ENCODE data around the gene KRTAP5-1. TPM values are rescaled to one million over a fixed set of nuclear protein-coding genes. Genes with fewer than 3 reads are reported as not detected.

KRTAP5-1 gene
- polyA plus RNA-seq, 1 of the 3 experiments (the other 2 are of a cell fraction) = not detected

GRCh38 chr11:1562469-1563148 lies 22.5 kb downstream of the KRTAP5-1 start (continued):
- TF ChIP-seq ZBTB33 (IDR thresholded peaks at IDR 0.05; ENCODE audit: borderline replicate concordance, low read depth) = no peak

- no peak overlapping the region for H2AFZ ChIP-seq (ENCODE audit: low read depth)
- ChIA-PET CTCF (interaction anchor here (1.0 to 5.3 kb wide), 2 partner anchors 13 to 15 kb away, joined by 4 to 52 read pairs; no protein-coding TSS in a partner anchor), POLR2A (no interaction called here)
- TF ChIP-seq TCF12 (IDR thresholded peaks at IDR 0.05) (no peak), REST (IDR thresholded peaks at IDR 0.05; ENCODE audit: low read depth, low read length) (no peak), IRF3 (IDR thresholded peaks at IDR 0.05; ENCODE audit: low read depth, low read length) (no peak)
- H3K79me2 ChIP-seq (ENCODE audit: insufficient read depth) = no peaks in the 10 kb centered on the region
- no peak overlapping the region for H3K4me2 ChIP-seq
- H3K4me3 ChIP-seq (ENCODE audit: low read depth in 2 of 2, low read length in 1 of 2) = no peak overlapping the region
- H3K9me3 ChIP-seq = no peaks in the 10 kb centered on the region
- H3K27ac ChIP-seq (ENCODE audit: low read depth in 2 of 2, low read length in 1 of 2) = no peak overlapping the region
- no peaks in the 10 kb centered on the region for H3F3A ChIP-seq (replicated peaks; ENCODE audit: insufficient read depth)
- peaks cover 10 to 12% of the 10 kb centered on the region in 2 experiments; a peak in 2 of 4 replicates for H3K4me1 ChIP-seq (ENCODE audit: control insufficient read depth in 1 of 2, insufficient read depth in 2 of 2, low read depth in 1 of 2, low read length in 1 of 2)
- H3K36me3 ChIP-seq (replicated peaks in 1 of 2; ENCODE audit: control insufficient read depth in 1 of 2, insufficient read depth in 2 of 2, low read length in 1 of 2) = no peaks in the 10 kb centered on the region
- peaks cover 5% of the 10 kb centered on the region for H4K20me1 ChIP-seq (ENCODE audit: insufficient read depth)
- no peak for DNase-seq
- 86% methylated on average over 1 of the region's 5 CpGs for WGBS (ENCODE audit: low lambda C conversion rate)
- no peak overlapping the region for H3K9ac ChIP-seq
- no peaks in the 10 kb centered on the region for H3K9me2 ChIP-seq
- H3K27me3 ChIP-seq (ENCODE audit: insufficient read depth) = no peaks in the 10 kb centered on the region
Measured at GRCh38 chr11:1561955-1562354, 23.1 kb downstream of the KRTAP5-1 start.

GRCh38 chr11:1561266-1561665 lies 23.8 kb downstream of the KRTAP5-1 start:
- H3K36me3 ChIP-seq (replicated peaks in 1 of 2; ENCODE audit: control insufficient read depth in 1 of 2, insufficient read depth in 2 of 2, low read length in 1 of 2) = no peaks in the 10 kb centered on the region

More at GRCh38 chr11:1561266-1561665, 23.8 kb downstream of the KRTAP5-1 start:
- no peak overlapping the region for H3K4me2 ChIP-seq
- no peaks in the 10 kb centered on the region for H3K9me3 ChIP-seq
- H3K4me3 ChIP-seq (ENCODE audit: low read depth in 2 of 2, low read length in 1 of 2) = no peak overlapping the region
- H3K9me2 ChIP-seq = no peaks in the 10 kb centered on the region
- ChIA-PET POLR2A (no interaction called here), CTCF (interaction anchor here (1.0 to 5.3 kb wide), 3 partner anchors 14 to 45 kb away, joined by 3 to 52 read pairs (median 4); no protein-coding TSS in a partner anchor)
- peak; percentile 16 for DNase-seq
- H2AFZ ChIP-seq (ENCODE audit: low read depth) = no peak overlapping the region
- no peaks in the 10 kb centered on the region for H3K27me3 ChIP-seq (ENCODE audit: insufficient read depth)
- H3K9ac ChIP-seq = no peak overlapping the region
- H3K79me2 ChIP-seq (ENCODE audit: insufficient read depth) = no peaks in the 10 kb centered on the region
- peaks cover 10 to 12% of the 10 kb centered on the region in 2 experiments; a peak in 2 of 4 replicates for H3K4me1 ChIP-seq (ENCODE audit: control insufficient read depth in 1 of 2, insufficient read depth in 2 of 2, low read depth in 1 of 2, low read length in 1 of 2)
- WGBS (ENCODE audit: low lambda C conversion rate) = 91% methylated on average over 17 of the region's 17 CpGs
- no peaks in the 10 kb centered on the region for H3F3A ChIP-seq (replicated peaks; ENCODE audit: insufficient read depth)
- 0 out of 2 replicates have a peak, but pooled peaks cover 2% of the 10 kb centered on the region for H4K20me1 ChIP-seq (ENCODE audit: insufficient read depth)
- H3K27ac ChIP-seq (ENCODE audit: low read depth in 2 of 2, low read length in 1 of 2) = no peak overlapping the region
- TF ChIP-seq USF1 (IDR thresholded peaks at IDR 0.05; ENCODE audit: borderline replicate concordance, low read depth) (no peak), TAF1 (IDR thresholded peaks at IDR 0.05; ENCODE audit: borderline replicate concordance, low read depth, low read length) (no peak), ELF1 (IDR thresholded peaks at IDR 0.05) (no peak), EZH2phosphoT487 (IDR thresholded peaks at IDR 0.05; ENCODE audit: borderline replicate concordance, low read depth) (no peak), POLR2AphosphoS5 (IDR thresholded peaks at IDR 0.05; ENCODE audit: low read depth, low read length) (no peak), MXI1 (IDR thresholded peaks at IDR 0.05; ENCODE audit: low read depth, low read length) (no peak), NRF1 (IDR thresholded peaks at IDR 0.05; ENCODE audit: low read depth, low read length) (no peak), GABPA (IDR thresholded peaks at IDR 0.05; ENCODE audit: low read depth) (no peak), RFX5 (IDR thresholded peaks at IDR 0.05; ENCODE audit: low read length) (no peak), SIN3A (IDR thresholded peaks at IDR 0.05; ENCODE audit: borderline replicate concordance, low read depth, low read length) (no peak), GATA2 (CRISPR knock-in tag; IDR thresholded peaks at IDR 0.05) (no peak)

Data from SK-N-SH (cell line).